VCaP (cell line): ENCODE results near the gene HLCS.

Experiments
- H3K27ac ChIP-seq: fragments of 450-650 bp; 2 replicates; pipeline ENCODE4 v1.5.1; 2017
- TF ChIP-seq, protein P1 (sequence below): fragments of 450-650 bp; conservative IDR thresholded peaks from 2 replicates; pipeline ENCODE4 v1.5.1; 2017; ENCODE audit warnings: mild to moderate bottlenecking, moderate library complexity

Gene HLCS

DNA sequence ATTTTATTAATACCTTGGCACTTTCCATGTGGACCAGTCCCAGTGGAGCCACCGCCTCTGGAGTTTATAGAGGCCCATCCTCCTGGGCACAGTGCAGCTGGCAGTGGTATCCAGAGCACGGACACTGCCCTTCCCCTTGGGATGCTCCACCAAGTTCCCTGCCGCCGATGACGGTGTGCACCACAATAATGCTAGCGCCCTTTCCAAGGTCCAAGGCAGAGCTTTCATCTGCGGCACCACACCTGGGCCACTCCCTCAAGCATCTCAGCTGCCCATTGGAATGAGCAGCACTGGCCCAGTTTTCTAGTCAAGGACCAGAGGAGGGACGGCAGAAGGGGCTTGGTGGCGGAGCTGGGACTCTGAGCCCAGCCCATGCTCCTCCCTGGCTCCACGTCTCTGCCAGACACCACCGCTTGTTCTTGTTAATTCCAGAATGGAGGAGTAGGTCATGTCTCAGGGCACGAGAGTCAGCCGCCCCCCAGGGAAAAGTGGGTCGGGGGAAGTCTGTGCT is 243.0 kb downstream of the HLCS start:
- H3K27ac ChIP-seq, result peak overlapping the region; percentile 100

DNA sequence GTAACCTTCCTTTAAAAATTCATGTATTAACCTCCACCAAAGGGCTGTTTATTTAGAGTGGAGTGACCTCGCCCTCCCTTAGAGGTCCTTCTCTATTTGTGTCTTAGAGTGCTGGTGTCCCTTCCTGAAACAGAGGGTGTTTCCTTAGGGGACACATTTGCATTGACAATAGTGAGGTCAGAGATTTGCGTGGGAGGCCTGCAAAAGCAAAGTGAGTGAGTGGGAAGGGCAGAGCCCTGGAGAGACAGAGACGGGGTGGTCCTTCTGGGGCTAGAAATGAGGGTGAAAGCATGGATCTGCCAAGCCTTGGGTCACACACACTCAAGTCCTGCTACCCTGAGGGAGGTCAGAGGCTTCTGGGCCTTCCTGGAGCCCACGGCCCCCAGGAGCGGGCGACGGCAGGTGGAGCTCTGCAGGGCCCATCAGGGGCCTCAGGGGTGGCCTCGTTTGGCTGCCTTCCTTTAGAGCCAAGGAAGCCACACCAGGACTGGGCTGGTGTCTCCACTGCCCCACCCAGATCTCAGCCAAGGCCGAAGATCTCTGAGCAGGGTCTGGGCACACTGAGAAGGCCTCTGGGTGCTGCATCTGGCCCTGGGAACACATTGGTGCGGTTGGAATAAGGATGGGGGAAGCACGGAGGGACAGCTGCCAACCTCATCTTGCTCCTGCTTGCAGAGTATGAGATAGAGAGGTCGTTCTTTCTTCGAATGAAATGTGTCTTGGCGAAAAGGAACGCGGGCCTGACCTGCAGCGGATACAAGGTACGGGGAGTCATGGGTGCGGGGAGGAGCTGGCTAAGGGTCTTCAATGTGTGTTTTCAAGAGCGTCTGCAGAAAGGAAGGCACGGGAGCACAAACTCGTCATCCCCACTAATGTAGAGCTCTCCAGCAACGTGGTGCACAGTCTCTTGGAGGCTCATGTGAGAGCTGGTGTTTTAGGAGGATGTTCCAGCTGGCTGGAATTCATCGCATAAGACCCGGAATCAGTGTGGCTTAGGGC is 243.8 kb downstream of the HLCS start:
- peak overlapping the region; percentile 100 for H3K27ac ChIP-seq
- TF ChIP-seq, protein P1, sequence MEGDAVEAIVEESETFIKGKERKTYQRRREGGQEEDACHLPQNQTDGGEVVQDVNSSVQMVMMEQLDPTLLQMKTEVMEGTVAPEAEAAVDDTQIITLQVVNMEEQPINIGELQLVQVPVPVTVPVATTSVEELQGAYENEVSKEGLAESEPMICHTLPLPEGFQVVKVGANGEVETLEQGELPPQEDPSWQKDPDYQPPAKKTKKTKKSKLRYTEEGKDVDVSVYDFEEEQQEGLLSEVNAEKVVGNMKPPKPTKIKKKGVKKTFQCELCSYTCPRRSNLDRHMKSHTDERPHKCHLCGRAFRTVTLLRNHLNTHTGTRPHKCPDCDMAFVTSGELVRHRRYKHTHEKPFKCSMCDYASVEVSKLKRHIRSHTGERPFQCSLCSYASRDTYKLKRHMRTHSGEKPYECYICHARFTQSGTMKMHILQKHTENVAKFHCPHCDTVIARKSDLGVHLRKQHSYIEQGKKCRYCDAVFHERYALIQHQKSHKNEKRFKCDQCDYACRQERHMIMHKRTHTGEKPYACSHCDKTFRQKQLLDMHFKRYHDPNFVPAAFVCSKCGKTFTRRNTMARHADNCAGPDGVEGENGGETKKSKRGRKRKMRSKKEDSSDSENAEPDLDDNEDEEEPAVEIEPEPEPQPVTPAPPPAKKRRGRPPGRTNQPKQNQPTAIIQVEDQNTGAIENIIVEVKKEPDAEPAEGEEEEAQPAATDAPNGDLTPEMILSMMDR, result no peak

More for the DNA sequence above, 243.0 kb downstream of the HLCS start:
- TF ChIP-seq, protein P1, result no peak

DNA sequence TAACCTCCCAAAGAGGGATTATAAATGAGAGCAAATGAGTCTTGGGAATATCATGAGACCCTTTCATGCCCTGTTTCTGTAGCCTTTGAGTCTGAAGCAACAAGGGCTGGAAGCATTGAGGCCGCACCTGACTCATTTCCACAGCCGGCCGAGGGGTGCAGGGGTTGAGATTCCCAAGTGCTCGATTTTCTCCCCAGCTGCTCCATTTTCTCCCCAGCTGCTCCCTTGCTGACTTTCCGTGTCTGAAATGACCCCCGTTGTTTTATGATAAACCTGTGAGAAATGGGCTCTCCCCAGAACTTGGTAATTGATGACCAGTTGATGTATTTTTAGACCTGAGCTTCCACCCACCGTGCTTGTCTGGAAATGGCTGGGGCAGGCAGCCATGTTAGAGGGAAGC is 244.7 kb downstream of the HLCS start:
- H3K27ac ChIP-seq, result peak overlapping the region; percentile 100
- TF ChIP-seq, protein P1, result no peak

GRCh38 chr21:36719614-36720013 is 246.9 kb downstream of the HLCS start:
- peak overlapping the region; percentile 100 for H3K27ac ChIP-seq
- TF ChIP-seq, protein P1, result no peak

DNA sequence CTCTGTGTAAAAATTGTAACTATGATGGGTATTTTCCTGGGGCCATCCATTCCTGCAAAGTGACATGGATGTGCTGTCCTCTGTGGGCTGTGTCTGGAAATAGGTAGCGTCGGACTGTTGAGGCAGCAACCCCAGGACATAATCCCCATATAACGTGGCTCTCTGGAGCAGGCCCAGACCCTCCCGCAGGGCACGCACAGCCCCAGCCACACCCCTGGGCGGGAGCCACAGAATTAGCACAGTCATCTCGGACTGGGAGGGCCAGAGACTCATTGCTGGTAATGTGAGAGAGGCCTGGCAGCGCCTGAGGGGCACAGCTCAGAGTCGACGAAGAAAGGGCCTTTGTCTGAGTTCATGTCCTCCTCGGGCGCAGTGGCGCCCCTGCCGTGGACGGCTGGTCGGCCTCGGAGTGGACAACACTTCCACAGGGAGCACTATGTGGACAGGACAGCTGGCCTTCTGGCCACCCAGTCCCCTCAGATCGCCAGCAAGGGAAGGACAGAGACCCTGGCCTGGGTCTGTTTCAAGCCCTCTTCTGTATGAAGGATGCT is 247.4 kb downstream of the HLCS start:
- H3K27ac ChIP-seq, result peak overlapping the region; percentile 100
- TF ChIP-seq, protein P1, result no peak

DNA sequence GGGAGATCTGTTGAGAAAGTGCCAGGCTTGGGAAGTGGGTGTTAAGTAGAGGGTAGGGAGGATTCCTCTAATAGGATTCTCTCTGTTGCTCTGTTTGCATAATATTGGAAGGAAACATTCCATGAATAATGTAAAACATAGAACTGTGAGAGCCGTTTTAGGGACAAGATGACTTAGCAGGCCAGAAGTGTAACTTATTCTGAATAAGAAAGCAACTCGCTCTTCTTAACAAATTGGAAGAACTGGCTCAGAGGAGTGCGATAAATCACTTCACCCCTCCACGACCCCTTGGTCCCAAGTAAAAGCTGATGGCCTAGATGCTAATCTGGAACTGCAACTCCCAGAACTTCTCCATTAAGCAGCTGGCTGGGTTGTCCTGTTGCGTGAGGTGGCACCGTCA is 248.5 kb downstream of the HLCS start:
- TF ChIP-seq, protein P1, result no peak
- peak overlapping the region; percentile 100 for H3K27ac ChIP-seq

- peak overlapping the region; percentile 100 for H3K27ac ChIP-seq
- TF ChIP-seq, protein P1, result no peak
Observed at GRCh38 chr21:36716836-36717235, 249.6 kb downstream of the HLCS start.
